Keratinocyte (primary cell): ENCODE data around the gene PGA3. TPM values are rescaled to one million over a fixed set of nuclear protein-coding genes. Genes with fewer than 3 reads are reported as not detected.
"Not testable (repeated sequence)": the region's sequence is repeated elsewhere in the genome, so short reads cannot be mapped to it uniquely, and the experiment has no call there.

Experiments
- DNase-seq: peaks from one replicate; pipeline ENCODE4 v3.0.0-alpha.2; 2011; ENCODE audit warnings: low read depth, missing footprints, low spot score
- FAIRE-seq: peaks from 2 replicates; lab custom pipeline; 2011; peaks lifted over from hg19 to GRCh38; lab: Jason Lieb, UNC
- H2AFZ ChIP-seq: 2 replicates; pipeline ENCODE4 v1.6.0; 2012; ENCODE audit warnings: low read length, control low read depth, inconsistent platforms; ENCODE audit not compliant: control insufficient read depth
- H3K27ac ChIP-seq: 2 replicates; pipeline ENCODE4 v1.5.1; 2011; ENCODE audit warnings: low read length; ENCODE audit not compliant: control insufficient read depth, insufficient read depth
- H3K27me3 ChIP-seq: 3 replicates; pipeline ENCODE4 v1.6.0; 2011; ENCODE audit warnings: low read length; ENCODE audit not compliant: control insufficient read depth, insufficient read depth; ENCODE audit errors: extremely low read depth
- H3K36me3 ChIP-seq, 2 experiments: 2 replicates in 1 of 2; 3 replicates in 1 of 2; pipeline ENCODE4 v1.5.1; 2011; ENCODE audit warnings: low read length in 2 of 2, mild to moderate bottlenecking in 1 of 2; ENCODE audit not compliant: control insufficient read depth in 2 of 2, insufficient read depth in 2 of 2; ENCODE audit errors: extremely low read depth in 1 of 2
- H3K4me1 ChIP-seq: 3 replicates; pipeline ENCODE4 v1.5.1; 2011; ENCODE audit warnings: low read length; ENCODE audit not compliant: control insufficient read depth, insufficient read depth; ENCODE audit errors: extremely low read depth
- H3K4me2 ChIP-seq: 3 replicates; pipeline ENCODE4 v1.6.0; 2011; ENCODE audit warnings: low read depth, low read length; ENCODE audit not compliant: control insufficient read depth, insufficient read depth; ENCODE audit errors: extremely low read depth
- H3K4me3 ChIP-seq, 3 experiments: fragments of 200-600 bp in 1 of 3; sonication (generic) in 1 of 3; 2 replicates in 2 of 3; 3 replicates in 1 of 3; pipeline ENCODE4 v1.5.1; 2011 to 2016; ENCODE audit warnings: low read length in 3 of 3, mild to moderate bottlenecking in 3 of 3, control low read depth in 2 of 3, inconsistent platforms in 1 of 3, low read depth in 1 of 3, mixed read lengths in 1 of 3, mixed run types in 1 of 3, moderate library complexity in 1 of 3; ENCODE audit not compliant: control insufficient read depth in 2 of 3, insufficient read depth in 2 of 3; ENCODE audit errors: extremely low read depth in 1 of 3
- H3K79me2 ChIP-seq: 2 replicates; pipeline ENCODE4 v1.6.0; 2012; ENCODE audit warnings: low read length; ENCODE audit not compliant: control insufficient read depth, insufficient read depth
- H3K9ac ChIP-seq: 3 replicates; pipeline ENCODE4 v1.6.0; 2011; ENCODE audit warnings: low read length; ENCODE audit not compliant: control insufficient read depth, insufficient read depth; ENCODE audit errors: extremely low read depth
- H3K9me1 ChIP-seq: 3 replicates; pipeline ENCODE4 v1.6.0; 2011; ENCODE audit warnings: low read length; ENCODE audit not compliant: control insufficient read depth, insufficient read depth; ENCODE audit errors: extremely low read depth
- H3K9me3 ChIP-seq: 2 replicates; pipeline ENCODE4 v1.5.1; 2012; ENCODE audit warnings: low read depth, low read length; ENCODE audit not compliant: control insufficient read depth
- H4K20me1 ChIP-seq: 3 replicates; pipeline ENCODE4 v1.6.0; 2011; ENCODE audit warnings: low read length; ENCODE audit not compliant: control insufficient read depth, insufficient read depth; ENCODE audit errors: extremely low read depth
- dilution Hi-C: fragments of 300-500 bp; cut with MboI; formaldehyde crosslinking; loops from one replicate; pipeline ENCODE4 v1.7.0; 2020; ENCODE audit warnings: low sequenced_read_pairs; ENCODE audit not compliant: extremely low pct_ligation_motif_present
- polyA plus RNA-seq, 5 experiments: library from polyadenylated mRNA; depleted of rRNA in 3 of 5; stranded (reverse) in 3 of 5; stranded (forward) in 1 of 5; unstranded in 1 of 5; fragments of >200 nt; gene quantifications; 1 replicate in 1 of 5; 2 replicates in 3 of 5; 3 replicates in 1 of 5; pipeline versions ENCODE4 v1.2.1 to v1.2.3, GENCODE V29; 2011 to 2012; ENCODE audit warnings: missing spikeins in 2 of 5, low read depth in 1 of 5, low replicate concordance in 1 of 5

PGA3 gene
- polyA plus RNA-seq, 1 donor (not counting 4 experiments of a cell fraction or from before 2014, with no cell fraction given) = not detected

GRCh38 chr11:61207636-61208310, 4.5 kb downstream of the PGA3 start:
- H3K4me1 ChIP-seq, dilution Hi-C loops, H3K9ac ChIP-seq, FAIRE-seq, H3K4me3 ChIP-seq, H3K4me2 ChIP-seq, H4K20me1 ChIP-seq, H3K9me1 ChIP-seq, H3K27ac ChIP-seq, H3K27me3 ChIP-seq, H2AFZ ChIP-seq, H3K9me3 ChIP-seq, H3K79me2 ChIP-seq, DNase-seq, H3K36me3 ChIP-seq: not testable (repeated sequence)

GRCh38 chr11:61210629-61211028, 7.3 kb downstream of the PGA3 start:
- DNase-seq, H3K9me1 ChIP-seq, H3K9me3 ChIP-seq, H2AFZ ChIP-seq, dilution Hi-C loops, H3K27me3 ChIP-seq, H3K36me3 ChIP-seq, H3K79me2 ChIP-seq, H3K4me2 ChIP-seq, H3K4me1 ChIP-seq, H4K20me1 ChIP-seq, H3K9ac ChIP-seq, H3K4me3 ChIP-seq, H3K27ac ChIP-seq, FAIRE-seq: not testable (repeated sequence)

GRCh38 chr11:61211327-61211952, 8.1 kb downstream of the PGA3 start:
- H3K27ac ChIP-seq, H3K36me3 ChIP-seq, FAIRE-seq, H3K4me3 ChIP-seq, DNase-seq, dilution Hi-C loops, H3K9ac ChIP-seq, H3K27me3 ChIP-seq, H3K9me3 ChIP-seq, H4K20me1 ChIP-seq, H3K4me1 ChIP-seq, H3K79me2 ChIP-seq, H3K9me1 ChIP-seq, H2AFZ ChIP-seq, H3K4me2 ChIP-seq: not testable (repeated sequence)

- H3K9me1 ChIP-seq, H3K36me3 ChIP-seq, H3K9me3 ChIP-seq, H4K20me1 ChIP-seq, dilution Hi-C loops, DNase-seq, H3K79me2 ChIP-seq, H2AFZ ChIP-seq, H3K4me2 ChIP-seq, H3K27me3 ChIP-seq, H3K9ac ChIP-seq, H3K4me1 ChIP-seq, FAIRE-seq, H3K4me3 ChIP-seq, H3K27ac ChIP-seq: not testable (repeated sequence)
These were observed 8.9 kb downstream of the PGA3 start for GRCh38 chr11:61212202-61212601.

- H3K9me1 ChIP-seq, H3K27me3 ChIP-seq, H3K36me3 ChIP-seq, H4K20me1 ChIP-seq, H3K79me2 ChIP-seq, H3K9me3 ChIP-seq, DNase-seq, H3K27ac ChIP-seq, H2AFZ ChIP-seq, H3K9ac ChIP-seq, dilution Hi-C loops, H3K4me2 ChIP-seq, FAIRE-seq, H3K4me3 ChIP-seq, H3K4me1 ChIP-seq: not testable (repeated sequence)
These were observed 10.5 kb downstream of the PGA3 start for GRCh38 chr11:61213711-61214324.
